Measurements from ENCODE around the gene ROCK2. TPM values are rescaled to one million over a fixed set of nuclear protein-coding genes. Genes with fewer than 3 reads are reported as not detected.
"Not testable (repeated sequence)": the region's sequence is repeated elsewhere in the genome, so short reads cannot be mapped to it uniquely, and the experiment has no call there.

The ROCK2 gene
- total and polyA plus RNA-seq, 2 of the 8 experiments (the other 6 are each of a cell fraction or from before 2014, with no cell fraction given) = 2.7 to 29.0 TPM

- TF ChIP-seq KDM5A (IDR thresholded peaks at IDR 0.05; ENCODE audit: low read length) = no peak
- no peak for TF ChIP-seq NANOG (IDR thresholded peaks at IDR 0.05; ENCODE audit: insufficient read depth, low read depth, low read length, poor library complexity, severe bottlenecking)
- no peak for TF ChIP-seq MAX (IDR thresholded peaks at IDR 0.05)
Observed at GRCh38 chr2:11254100-11254536, 90.3 kb downstream of the ROCK2 start (continued).

DNA sequence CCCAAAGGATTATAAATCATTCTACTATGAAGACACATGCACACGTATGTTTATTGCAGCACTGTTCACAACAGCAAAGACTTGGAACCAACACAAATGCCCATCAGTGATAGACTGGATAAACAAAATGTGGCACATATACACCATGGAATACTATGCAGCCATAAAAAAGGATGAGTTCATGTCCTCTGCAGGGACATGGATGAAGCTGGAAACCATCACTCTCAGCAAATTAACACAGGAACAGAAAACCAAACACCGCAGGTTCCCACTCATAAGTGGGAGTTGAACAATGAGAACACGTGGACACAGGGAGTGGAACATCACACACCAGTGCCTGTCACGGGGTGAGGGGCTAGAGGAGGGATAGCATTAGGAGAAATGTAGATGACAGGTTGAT, 92.0 kb downstream of the ROCK2 start:
- H3K9me3 ChIP-seq (ENCODE audit: insufficient read depth in 2 of 2, low read depth in 1 of 2, low read length in 1 of 2); H3K4ac ChIP-seq (replicated peaks; ENCODE audit: insufficient read length, low read depth, low read length); POLR2A ChIA-PET (ENCODE audit: partially characterized antibody); H3K27ac ChIP-seq (ENCODE audit: low read depth, low read length); H3K79me2 ChIP-seq (ENCODE audit: control insufficient read depth in 1 of 2, insufficient read depth in 2 of 2, low read length in 2 of 2); H2BK15ac ChIP-seq (ENCODE audit: low read length); H4K8ac ChIP-seq (ENCODE audit: extremely low read depth, insufficient read depth, low read length); H3K4me3 ChIP-seq (ENCODE audit: extremely low read depth in 1 of 4, insufficient read depth in 2 of 4, low read depth in 3 of 4, low read length in 4 of 4); H3K56ac ChIP-seq (replicated peaks; ENCODE audit: insufficient read length, low read depth, low read length); H2BK20ac ChIP-seq (ENCODE audit: low read length); H3K23me2 ChIP-seq (ENCODE audit: low read depth, low read length); H3K9ac ChIP-seq (replicated peaks in 1 of 4; ENCODE audit: extremely low read depth in 1 of 4, low read depth in 3 of 4, low read length in 3 of 4); H3K4me2 ChIP-seq (ENCODE audit: insufficient read depth in 1 of 2, low read depth in 2 of 2, low read length in 2 of 2); H3K4me1 ChIP-seq (replicated peaks in 1 of 4; ENCODE audit: control insufficient read depth in 3 of 4, insufficient read depth in 4 of 4, low read length in 3 of 4); H2AK5ac ChIP-seq (ENCODE audit: low read depth, low read length); H2AFZ ChIP-seq (ENCODE audit: low read length); H3K23ac ChIP-seq (ENCODE audit: insufficient read length); CTCF ChIA-PET (ENCODE audit: partially characterized antibody); H2BK5ac ChIP-seq (ENCODE audit: low read depth, low read length); DNase-seq (ENCODE audit: low read depth in 1 of 2, low spot score in 2 of 2); H3K18ac ChIP-seq (ENCODE audit: extremely low read depth, low read length); H3K27me3 ChIP-seq (replicated peaks in 1 of 4; ENCODE audit: control insufficient read depth in 3 of 4, extremely low read depth in 1 of 4, insufficient read depth in 3 of 4, low read length in 3 of 4); H4K91ac ChIP-seq (replicated peaks; ENCODE audit: insufficient read length, low read length); H2BK120ac ChIP-seq (replicated peaks; ENCODE audit: low read depth, low read length); H3K79me1 ChIP-seq (ENCODE audit: low read depth, low read length); FAIRE-seq; H4K5ac ChIP-seq (ENCODE audit: insufficient read length, low read depth, low read length); H4K20me1 ChIP-seq (replicated peaks in 1 of 2; ENCODE audit: control insufficient read depth in 1 of 2, insufficient read depth in 2 of 2, low read length in 2 of 2); H2BK12ac ChIP-seq (ENCODE audit: low read depth, low read length); H3K14ac ChIP-seq (ENCODE audit: insufficient read length); H3K36me3 ChIP-seq (ENCODE audit: control insufficient read depth in 2 of 4, insufficient read depth in 4 of 4, low read length in 3 of 4): not testable (repeated sequence)
- 92% methylated on average over 4 of the region's 4 CpGs; no CpG with 5 or more reads in 1 of the 2 experiments for WGBS, 2 experiments (ENCODE audit: extremely low coverage in 1 of 2, insufficient coverage in 1 of 2, insufficient read length in 1 of 2, insufficient replicate concordance in 2 of 2, low coverage in 1 of 2, low lambda C conversion rate in 2 of 2, missing lambda C conversion rate in 1 of 2)

Measured in H1 (cell line).